ENCODE results near the gene PLXNA4.

DNA sequence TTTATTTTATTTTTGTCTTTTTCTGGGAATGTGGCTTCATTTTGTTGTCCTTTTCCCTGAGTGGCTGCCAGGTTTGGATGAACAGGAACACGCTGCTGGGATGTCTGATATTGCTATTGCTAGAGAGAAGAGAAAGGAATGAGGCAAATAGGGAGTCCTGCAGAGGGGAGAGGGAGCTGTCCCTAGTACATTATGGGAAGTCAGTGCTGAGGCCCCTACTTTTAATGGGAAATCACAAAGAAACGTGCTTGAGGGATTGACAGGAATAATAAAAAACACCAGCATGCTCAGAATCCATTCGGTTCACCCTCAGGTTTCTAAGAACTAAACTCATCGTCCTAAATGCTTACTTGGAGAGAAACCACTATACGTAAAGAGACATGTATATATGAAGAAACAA is 306.6 kb downstream of the PLXNA4 start:
- TF ChIP-seq POLR2A (IDR thresholded peaks at IDR 0.05; ENCODE audit: low read length) (no peak), GATA1 (IDR thresholded peaks at IDR 0.05; ENCODE audit: low read depth, low read length) (no peak)

All from erythroblast (primary cell).